ENCODE measurements around the gene SPSB4. TPM values are rescaled to one million over a fixed set of nuclear protein-coding genes. Genes with fewer than 3 reads are reported as not detected.
A peak's percentile ranks its signal among the peaks of the same experiment; 100 is the strongest.

Gene SPSB4
- total and polyA plus RNA-seq, 9 of the 15 experiments (the other 6 are each of a cell fraction or from before 2014, with no cell fraction given): not detected

- in situ Hi-C loops (cut with MboI): no loop called here
- Histone ChIP-seq H3K27ac (ENCODE audit: extremely low read depth, low read depth, low read length) (no peak overlapping the region), H4K20me1 (replicated peaks; ENCODE audit: control insufficient read depth, insufficient read depth, low read length) (no peaks in the 10 kb centered on the region), H3K4me3 (no peak overlapping the region), H3K27me3 (ENCODE audit: control insufficient read depth in 2 of 2, insufficient read depth in 2 of 2, low read length in 2 of 2) (peaks cover 33 to 57% of the 10 kb centered on the region in 2 experiments), H3K9me1 (ENCODE audit: control insufficient read depth, insufficient read depth, low read length) (peaks cover 2% of the 10 kb centered on the region), H3K4me2 (ENCODE audit: insufficient read depth, low read length) (no peak overlapping the region), H3K9me3 (replicated peaks; ENCODE audit: control insufficient read depth, insufficient read depth, low read depth, low read length) (no peaks in the 10 kb centered on the region), H2AFZ (ENCODE audit: low read depth, low read length) (no peak overlapping the region), H3K4me1 (replicated peaks in 1 of 2; ENCODE audit: control insufficient read depth in 2 of 2, insufficient read depth in 2 of 2, low read length in 2 of 2) (peaks cover 0 to 10% of the 10 kb centered on the region in 2 experiments; a peak in 2 of 5 replicates), H3K79me2 (ENCODE audit: control insufficient read depth, insufficient read depth, low read length) (no peaks in the 10 kb centered on the region), H3K36me3 (ENCODE audit: control insufficient read depth, insufficient read depth, low read length) (no peaks in the 10 kb centered on the region), H3K9ac (ENCODE audit: insufficient read depth in 1 of 2, low read depth in 2 of 2, low read length in 2 of 2) (peak overlapping the region in 1 of 2 experiments; percentile 35; a peak in 1 of 4 replicates)
- no peak for FAIRE-seq
- DNase-seq (ENCODE audit: extremely low read depth in 1 of 4, low spot score in 3 of 4): no peak
- ChIA-PET POLR2A (no interaction called here), CTCF (ENCODE audit: low intra/inter-chr PET ratio) (no interaction called here)
- BruUV-seq (replicated peaks): no TSS peak
- intact Hi-C loops (cut with micrococcal nuclease): no loop called here
- WGBS (ENCODE audit: insufficient coverage, low coverage, missing lambda C conversion rate): 9% methylated on average over 73 of the region's 81 CpGs
- TF ChIP-seq SMAD2 (IDR thresholded peaks at IDR 0.05; ENCODE audit: low read depth, low read length) (no peak), ZNF197 (CRISPR knock-in tag; IDR thresholded peaks at IDR 0.05; ENCODE audit: low read depth) (no peak), ZNF778 (CRISPR knock-in tag; IDR thresholded peaks at IDR 0.05) (no peak), ZNF589 (CRISPR knock-in tag; IDR thresholded peaks at IDR 0.05; ENCODE audit: low read depth) (no peak), ZNF253 (CRISPR knock-in tag; conservative IDR thresholded peaks at IDR 0.05) (no peak), PRDM10 (IDR thresholded peaks at IDR 0.05; ENCODE audit: partially characterized antibody) (no peak), ZNF347 (CRISPR knock-in tag; IDR thresholded peaks at IDR 0.05; ENCODE audit: low read depth) (no peak), CHCHD3 (CRISPR knock-in tag; IDR thresholded peaks at IDR 0.05) (no peak)
- TF ChIP-seq, protein P1, sequence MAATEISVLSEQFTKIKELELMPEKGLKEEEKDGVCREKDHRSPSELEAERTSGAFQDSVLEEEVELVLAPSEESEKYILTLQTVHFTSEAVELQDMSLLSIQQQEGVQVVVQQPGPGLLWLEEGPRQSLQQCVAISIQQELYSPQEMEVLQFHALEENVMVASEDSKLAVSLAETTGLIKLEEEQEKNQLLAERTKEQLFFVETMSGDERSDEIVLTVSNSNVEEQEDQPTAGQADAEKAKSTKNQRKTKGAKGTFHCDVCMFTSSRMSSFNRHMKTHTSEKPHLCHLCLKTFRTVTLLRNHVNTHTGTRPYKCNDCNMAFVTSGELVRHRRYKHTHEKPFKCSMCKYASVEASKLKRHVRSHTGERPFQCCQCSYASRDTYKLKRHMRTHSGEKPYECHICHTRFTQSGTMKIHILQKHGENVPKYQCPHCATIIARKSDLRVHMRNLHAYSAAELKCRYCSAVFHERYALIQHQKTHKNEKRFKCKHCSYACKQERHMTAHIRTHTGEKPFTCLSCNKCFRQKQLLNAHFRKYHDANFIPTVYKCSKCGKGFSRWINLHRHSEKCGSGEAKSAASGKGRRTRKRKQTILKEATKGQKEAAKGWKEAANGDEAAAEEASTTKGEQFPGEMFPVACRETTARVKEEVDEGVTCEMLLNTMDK (IDR thresholded peaks at IDR 0.05; ENCODE audit: borderline replicate concordance, insufficient read depth, low read depth, low read length, poor library complexity, severe bottlenecking): no peak
- TF ChIP-seq, protein P2, sequence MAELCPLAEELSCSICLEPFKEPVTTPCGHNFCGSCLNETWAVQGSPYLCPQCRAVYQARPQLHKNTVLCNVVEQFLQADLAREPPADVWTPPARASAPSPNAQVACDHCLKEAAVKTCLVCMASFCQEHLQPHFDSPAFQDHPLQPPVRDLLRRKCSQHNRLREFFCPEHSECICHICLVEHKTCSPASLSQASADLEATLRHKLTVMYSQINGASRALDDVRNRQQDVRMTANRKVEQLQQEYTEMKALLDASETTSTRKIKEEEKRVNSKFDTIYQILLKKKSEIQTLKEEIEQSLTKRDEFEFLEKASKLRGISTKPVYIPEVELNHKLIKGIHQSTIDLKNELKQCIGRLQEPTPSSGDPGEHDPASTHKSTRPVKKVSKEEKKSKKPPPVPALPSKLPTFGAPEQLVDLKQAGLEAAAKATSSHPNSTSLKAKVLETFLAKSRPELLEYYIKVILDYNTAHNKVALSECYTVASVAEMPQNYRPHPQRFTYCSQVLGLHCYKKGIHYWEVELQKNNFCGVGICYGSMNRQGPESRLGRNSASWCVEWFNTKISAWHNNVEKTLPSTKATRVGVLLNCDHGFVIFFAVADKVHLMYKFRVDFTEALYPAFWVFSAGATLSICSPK (IDR thresholded peaks at IDR 0.05; ENCODE audit: borderline replicate concordance): no peak
- no peak for ATAC-seq
Observed at GRCh38 chr3:141065841-141066805, 15.0 kb downstream of the SPSB4 start.
